Measurements from ENCODE around the gene SLC4A3. TPM values are rescaled to one million over a fixed set of nuclear protein-coding genes. Genes with fewer than 3 reads are reported as not detected.
A peak's percentile ranks its signal among the peaks of the same experiment; 100 is the strongest.

The SLC4A3 gene
- total RNA-seq, 1 experiment from 2014 or later: 7.3 TPM

GRCh38 chr2:219638217-219638947 is 11.0 kb downstream of the SLC4A3 start:
- intact Hi-C loops (cut with micrococcal nuclease; ENCODE audit: unreplicated experiment): loop anchor here (1.0 kb wide), 1 partner anchor 51 kb away; no protein-coding TSS in a partner anchor
- Histone ChIP-seq H3K9me2 (ENCODE audit: insufficient read depth) (no peaks in the 10 kb centered on the region), H3K79me2 (ENCODE audit: low read depth) (no peaks in the 10 kb centered on the region), H3K4me2 (no peak overlapping the region), H2AFZ (no peak overlapping the region), H3K27me3 (ENCODE audit: insufficient read depth, low read depth) (no peaks in the 10 kb centered on the region), H3K4me1 (replicated peaks; ENCODE audit: insufficient read depth) (peaks cover 7% of the 10 kb centered on the region), H3K36me3 (ENCODE audit: low read depth) (no peaks in the 10 kb centered on the region), H3K27ac (no peak overlapping the region), H3K4me3 (no peak overlapping the region), H3K9me3 (ENCODE audit: insufficient read depth, low read depth) (no peaks in the 10 kb centered on the region), H4K20me1 (ENCODE audit: insufficient read depth) (no peaks in the 10 kb centered on the region), H3F3A (ENCODE audit: insufficient read depth, low read depth) (no peaks in the 10 kb centered on the region)
- no TSS peak for BruUV-seq (replicated peaks)
- ChIA-PET POLR2A (ENCODE audit: unreplicated experiment) (interaction anchor here (0.6 kb wide), 1 partner anchor 50 kb away, joined by 4 read pairs; no protein-coding TSS in a partner anchor), CTCF (interaction anchor here (0.8 kb wide), 1 partner anchor 51 kb away, joined by 3 read pairs; no protein-coding TSS in a partner anchor)
- DNase-seq: peak in 1 of 2 experiments; percentile 24
- TF ChIP-seq, protein P1, sequence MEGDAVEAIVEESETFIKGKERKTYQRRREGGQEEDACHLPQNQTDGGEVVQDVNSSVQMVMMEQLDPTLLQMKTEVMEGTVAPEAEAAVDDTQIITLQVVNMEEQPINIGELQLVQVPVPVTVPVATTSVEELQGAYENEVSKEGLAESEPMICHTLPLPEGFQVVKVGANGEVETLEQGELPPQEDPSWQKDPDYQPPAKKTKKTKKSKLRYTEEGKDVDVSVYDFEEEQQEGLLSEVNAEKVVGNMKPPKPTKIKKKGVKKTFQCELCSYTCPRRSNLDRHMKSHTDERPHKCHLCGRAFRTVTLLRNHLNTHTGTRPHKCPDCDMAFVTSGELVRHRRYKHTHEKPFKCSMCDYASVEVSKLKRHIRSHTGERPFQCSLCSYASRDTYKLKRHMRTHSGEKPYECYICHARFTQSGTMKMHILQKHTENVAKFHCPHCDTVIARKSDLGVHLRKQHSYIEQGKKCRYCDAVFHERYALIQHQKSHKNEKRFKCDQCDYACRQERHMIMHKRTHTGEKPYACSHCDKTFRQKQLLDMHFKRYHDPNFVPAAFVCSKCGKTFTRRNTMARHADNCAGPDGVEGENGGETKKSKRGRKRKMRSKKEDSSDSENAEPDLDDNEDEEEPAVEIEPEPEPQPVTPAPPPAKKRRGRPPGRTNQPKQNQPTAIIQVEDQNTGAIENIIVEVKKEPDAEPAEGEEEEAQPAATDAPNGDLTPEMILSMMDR (conservative IDR thresholded peaks at IDR 0.05): peak; percentile 51; the same call in 1 of the 2 replicates
- no peak for TF ChIP-seq EZH2 (IDR thresholded peaks at IDR 0.05; ENCODE audit: low read depth)

- CTCF ChIA-PET: interaction anchor here (0.6 to 0.8 kb wide), 3 partner anchors 51 to 576 kb away, joined by 3 to 4 read pairs (median 3); no protein-coding TSS in a partner anchor
- no peaks in the 10 kb centered on the region for H3K27me3 ChIP-seq (ENCODE audit: insufficient read depth, low read depth)
Observed at GRCh38 chr2:219638948-219639755, 11.7 kb downstream of the SLC4A3 start.

More at GRCh38 chr2:219638948-219639755, 11.7 kb downstream of the SLC4A3 start:
- BruUV-seq (replicated peaks): no TSS peak
- H3K79me2 ChIP-seq (ENCODE audit: low read depth): no peaks in the 10 kb centered on the region
- H3K9me3 ChIP-seq (ENCODE audit: insufficient read depth, low read depth): no peaks in the 10 kb centered on the region
- no peaks in the 10 kb centered on the region for H3F3A ChIP-seq (ENCODE audit: insufficient read depth, low read depth)
- POLR2A ChIA-PET (ENCODE audit: unreplicated experiment): interaction anchor here (0.7 kb wide), 1 partner anchor 96 kb away, joined by 5 read pairs; no protein-coding TSS in a partner anchor
- H3K4me3 ChIP-seq: no peak overlapping the region
- no peaks in the 10 kb centered on the region for H4K20me1 ChIP-seq (ENCODE audit: insufficient read depth)
- DNase-seq: no peak
- intact Hi-C loops (cut with micrococcal nuclease; ENCODE audit: unreplicated experiment): loop anchor here (1.0 kb wide), 1 partner anchor 50 kb away; no protein-coding TSS in a partner anchor
- no peak overlapping the region for H3K27ac ChIP-seq
- peaks cover 7% of the 10 kb centered on the region for H3K4me1 ChIP-seq (replicated peaks; ENCODE audit: insufficient read depth)
- no peak overlapping the region for H3K4me2 ChIP-seq
- H3K9me2 ChIP-seq (ENCODE audit: insufficient read depth): no peaks in the 10 kb centered on the region
- no peaks in the 10 kb centered on the region for H3K36me3 ChIP-seq (ENCODE audit: low read depth)
- no peak for TF ChIP-seq EZH2 (IDR thresholded peaks at IDR 0.05; ENCODE audit: low read depth)
- TF ChIP-seq, protein P1 (conservative IDR thresholded peaks at IDR 0.05): no peak
- no peak overlapping the region for H2AFZ ChIP-seq
